Gastroesophageal sphincter (tissue), 3 donors: ENCODE data around the gene SHISAL1.

Experiments
- CTCF ChIP-seq, 4 experiments: fragments of 200-600 bp in 2 of 4; fragments of 450-650 bp in 2 of 4; sonication (generic) in 1 of 4; IDR thresholded peaks; one replicate each; pipeline ENCODE4 v1.5.1; 2017 to 2019; ENCODE audit warnings: antibody characterized with exemption in 4 of 4, mild to moderate bottlenecking in 2 of 4, moderate library complexity in 2 of 4
- EP300 ChIP-seq: sonication (generic); formaldehyde crosslinking; IDR thresholded peaks from one replicate; pipeline ENCODE4 v1.6.1; 2017; ENCODE audit warnings: antibody characterized with exemption, mild to moderate bottlenecking

GRCh38 chr22:44243761-44244160 is 69.0 kb downstream of the SHISAL1 start:
- TF ChIP-seq CTCF (IDR thresholded peaks at IDR 0.05) (no peak), EP300 (no peak)
